DMS 273 treated with DMSO at 0.1 percent for 48 hours (cell line): Measurements from ENCODE around the gene KCTD4.
"Not testable (repeated sequence)": the region's sequence is repeated elsewhere in the genome, so short reads cannot be mapped to it uniquely, and the experiment has no call there.

Experiments
- DNase-seq: peaks from one replicate; lab custom pipeline; 2025; lab: John Stamatoyannopoulos, UW

The KCTD4 gene

DNA sequence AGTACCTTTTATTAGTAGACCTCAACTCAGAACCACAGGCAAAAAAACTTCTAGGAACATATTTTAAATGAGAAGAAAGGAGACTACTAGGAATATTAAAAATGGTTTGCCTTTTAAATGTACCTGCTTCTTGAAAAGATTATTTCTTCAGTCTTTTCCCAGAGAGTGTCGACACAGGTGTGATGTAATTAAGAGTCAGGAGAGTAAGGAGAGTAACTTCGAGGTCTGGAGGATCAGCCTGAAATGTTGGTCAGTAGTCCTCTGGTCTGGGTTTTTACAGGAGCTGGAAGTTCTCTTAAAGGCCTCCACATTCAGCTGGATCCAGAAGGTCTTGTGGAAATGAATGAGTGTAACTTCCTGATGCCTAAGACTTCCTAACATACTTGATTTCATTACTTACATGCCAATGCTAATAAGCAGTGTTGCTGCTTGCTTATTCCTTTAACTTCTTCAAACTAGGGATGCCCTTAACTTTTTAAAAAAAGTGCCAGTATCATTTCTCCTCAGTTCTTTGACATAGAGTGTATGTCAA, at the start of gene KCTD4:
TSS of gene KCTD4 (minus strand) at position 345 of the 532 bp plus-strand sequence. CDS start 6,478 bp downstream, outside the sequence.
- no peak for DNase-seq

DNA sequence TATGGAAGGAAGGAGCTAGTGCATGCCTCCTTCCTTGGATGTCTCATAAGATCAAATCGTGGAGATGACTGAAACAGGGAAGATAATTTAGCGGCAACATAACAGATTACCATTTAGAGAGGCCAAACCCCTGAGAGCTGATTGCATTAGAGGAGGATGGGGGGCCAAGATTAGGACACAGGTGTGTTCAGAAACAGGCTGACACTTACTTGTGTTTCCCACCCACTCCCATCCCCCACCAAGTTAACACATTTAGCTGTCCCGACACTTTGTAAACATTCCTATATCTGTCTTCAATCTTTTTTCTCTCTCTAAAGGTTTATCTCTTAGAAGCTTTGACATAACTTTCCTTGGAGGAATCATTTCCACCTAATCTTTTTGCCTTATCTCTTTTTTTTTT, 48.8 kb upstream of the KCTD4 start:
- no peak for DNase-seq

- not testable (repeated sequence) for DNase-seq
Measured at GRCh38 chr13:45244736-45245135, 43.9 kb upstream of the KCTD4 start.

DNA sequence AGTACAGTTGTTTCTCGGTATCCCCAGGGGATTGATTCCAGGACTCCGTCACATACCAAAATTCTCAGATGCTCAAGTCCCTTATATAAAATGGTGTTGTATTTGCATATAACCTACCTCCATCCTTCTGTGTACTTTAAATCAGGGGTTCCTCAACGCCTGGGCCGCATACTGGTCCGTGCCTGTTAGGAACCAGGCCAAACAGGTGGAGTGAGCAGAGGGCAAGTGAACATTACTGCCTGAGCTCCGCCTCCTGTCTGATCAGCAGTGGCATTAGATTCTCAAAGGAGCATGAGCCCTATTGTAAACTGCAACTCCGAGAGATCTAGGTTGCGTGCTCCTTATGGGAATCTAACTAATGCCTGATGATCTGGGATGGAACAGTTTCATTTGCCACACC, 42.2 kb upstream of the KCTD4 start:
- no peak for DNase-seq

GRCh38 chr13:45242524-45242923, 41.7 kb upstream of the KCTD4 start:
- no peak for DNase-seq

- peak; percentile 27 for DNase-seq
Measured at GRCh38 chr13:45242070-45242469, 41.2 kb upstream of the KCTD4 start.

DNA sequence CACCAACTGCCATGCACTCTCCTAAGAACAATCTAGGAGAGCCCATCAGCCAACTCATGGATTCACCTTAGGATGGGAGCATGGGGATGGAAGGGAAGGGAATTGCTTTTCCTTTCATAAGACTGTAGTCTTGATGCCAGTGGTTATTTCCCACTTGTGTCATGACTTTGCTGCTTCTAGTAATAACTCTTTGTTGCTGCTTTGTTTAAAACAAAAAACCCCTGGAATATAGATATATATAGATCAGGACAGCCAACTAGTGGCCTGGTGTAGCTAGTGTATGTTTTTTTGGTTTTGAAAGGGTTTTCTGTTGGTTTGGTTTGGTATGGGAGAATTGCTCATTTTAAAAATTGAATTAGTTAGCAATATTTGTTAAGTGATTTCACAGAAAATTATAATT, 39.3 kb upstream of the KCTD4 start:
- DNase-seq = no peak

GRCh38 chr13:45238945-45239795, 38.3 kb upstream of the KCTD4 start:
- no peak for DNase-seq

DNA sequence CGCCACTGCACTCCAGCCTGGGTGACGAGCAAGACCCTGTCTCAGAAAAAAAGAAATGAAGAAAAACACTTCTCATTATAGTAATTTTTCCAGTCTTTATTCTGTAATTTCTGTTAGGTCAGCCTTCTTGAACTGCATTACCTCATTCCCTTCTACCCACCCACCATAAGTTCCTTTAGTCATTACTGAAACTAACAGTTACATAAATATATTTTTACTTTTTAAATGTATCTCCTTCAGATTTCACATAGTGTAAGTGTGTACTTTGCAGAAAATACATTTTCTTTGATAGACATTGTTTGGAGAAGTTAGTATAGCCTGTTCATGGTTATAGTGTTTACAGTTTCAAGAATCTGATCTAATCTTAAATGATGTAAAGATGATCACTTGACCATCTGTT, 31.7 kb upstream of the KCTD4 start:
- DNase-seq = no peak

DNA sequence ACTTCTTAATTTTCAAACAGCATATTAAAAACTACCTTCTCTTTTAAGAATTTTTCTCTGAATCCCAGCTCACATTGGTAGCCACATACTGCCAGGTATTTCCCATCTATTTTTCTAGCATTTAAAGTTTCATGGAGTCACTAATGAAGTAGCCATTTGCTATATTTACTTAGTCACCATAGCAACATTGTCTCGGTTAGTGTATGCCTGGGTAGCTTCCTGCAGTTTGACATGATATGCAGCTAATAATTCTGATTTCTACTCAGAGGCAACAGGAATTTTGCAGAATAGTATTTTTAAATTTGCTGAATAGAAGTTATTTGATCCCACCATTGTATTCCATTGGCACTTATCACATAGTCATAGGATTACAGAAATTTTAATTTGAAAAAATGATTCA, 30.9 kb upstream of the KCTD4 start:
- DNase-seq = no peak

GRCh38 chr13:45231305-45231704, 30.5 kb upstream of the KCTD4 start:
- no peak for DNase-seq

- no peak for DNase-seq
Measured at GRCh38 chr13:45229172-45229571, 28.3 kb upstream of the KCTD4 start.

DNA sequence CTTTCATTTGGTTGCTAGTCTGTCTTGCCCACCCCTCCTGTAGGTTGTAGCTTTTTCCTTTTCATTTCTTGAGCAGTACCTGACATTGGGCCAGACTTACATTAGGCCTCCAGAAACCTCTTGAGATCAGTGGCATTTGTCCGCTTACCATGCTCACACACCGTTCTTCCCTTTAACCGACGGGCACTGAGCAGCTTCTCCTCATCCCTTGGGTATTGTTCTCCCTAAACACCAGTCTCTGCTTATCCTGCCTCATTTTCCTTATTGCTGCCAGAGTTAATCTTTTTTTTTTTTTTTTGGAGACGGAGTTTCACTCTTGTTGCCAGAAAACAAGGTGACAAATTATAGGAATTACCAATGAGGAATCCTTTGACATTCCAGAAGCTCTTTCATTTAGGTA, 27.2 kb upstream of the KCTD4 start:
- no peak for DNase-seq

GRCh38 chr13:45226024-45226423, 25.2 kb upstream of the KCTD4 start:
- DNase-seq = no peak

GRCh38 chr13:45225370-45225769, 24.5 kb upstream of the KCTD4 start:
- DNase-seq = no peak

DNA sequence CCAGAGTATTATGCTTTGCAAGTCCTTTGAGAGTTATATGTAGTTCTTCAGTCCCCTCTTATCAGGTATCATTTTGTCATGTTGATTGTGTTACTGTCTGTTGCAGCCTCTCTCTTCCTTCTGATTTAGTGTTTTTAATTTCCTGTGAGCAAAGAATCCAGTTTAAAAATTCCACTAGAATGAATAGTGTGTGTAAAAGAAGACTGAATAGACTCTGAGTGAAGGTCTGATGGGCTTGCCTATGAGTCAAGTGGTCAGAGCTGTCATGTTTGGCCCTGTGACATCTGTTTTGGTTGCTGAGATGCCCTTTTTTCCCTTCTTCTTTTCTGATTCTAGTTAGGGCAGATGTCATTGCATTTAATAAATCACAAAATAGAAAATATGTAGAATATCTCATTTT, 23.3 kb upstream of the KCTD4 start:
- no peak for DNase-seq

DNA sequence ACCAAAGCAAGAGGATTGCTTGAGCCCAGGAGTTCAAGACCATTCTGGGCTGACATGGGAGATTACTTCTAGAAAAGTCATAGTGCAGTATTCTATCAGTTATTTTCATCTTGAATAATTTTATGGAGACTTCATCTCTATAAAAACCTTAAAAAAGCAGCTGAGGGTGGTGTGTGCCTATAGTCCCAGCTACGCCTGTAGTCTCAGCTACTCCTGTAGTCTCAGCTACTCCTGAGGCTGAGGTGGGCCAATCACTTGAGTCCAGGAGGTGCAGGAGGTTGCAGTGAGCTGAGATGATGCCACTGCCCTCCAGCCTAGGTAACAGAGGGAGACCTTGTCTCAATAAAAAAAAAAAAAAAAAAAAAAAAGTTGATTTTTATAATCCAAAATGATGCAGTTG, 22.1 kb upstream of the KCTD4 start:
- no peak for DNase-seq

GRCh38 chr13:45222516-45222915, 21.7 kb upstream of the KCTD4 start:
- DNase-seq = no peak

- no peak for DNase-seq
Measured at GRCh38 chr13:45220403-45220802, 19.6 kb upstream of the KCTD4 start.

DNA sequence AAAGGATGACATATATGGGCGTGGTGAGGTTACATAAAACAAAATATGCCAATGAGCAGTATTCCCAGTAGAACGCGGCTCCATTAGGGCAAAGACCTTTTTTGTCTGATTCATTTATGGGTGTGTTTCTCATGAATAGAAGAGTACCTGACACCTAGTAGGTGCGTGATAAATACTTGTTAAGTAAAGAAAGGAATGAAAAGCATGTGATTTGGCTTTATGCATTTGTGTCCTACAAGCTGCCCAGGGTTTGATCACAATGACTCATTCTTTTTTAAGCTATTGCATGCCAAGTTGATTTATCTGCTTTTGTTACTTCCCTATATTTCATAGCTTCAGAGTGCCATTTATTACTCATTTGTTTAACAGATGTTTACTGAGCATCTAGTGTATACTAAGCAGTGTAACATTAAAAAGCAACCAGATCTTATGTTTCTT, 19.1 kb upstream of the KCTD4 start:
- no peak for DNase-seq

- no peak for DNase-seq
Measured at GRCh38 chr13:45219123-45219891, 18.5 kb upstream of the KCTD4 start.

- DNase-seq = no peak
Measured at GRCh38 chr13:45218689-45219088, 17.8 kb upstream of the KCTD4 start.

GRCh38 chr13:45216193-45216592, 15.3 kb upstream of the KCTD4 start:
- no peak for DNase-seq
